Measurements from ENCODE around the gene MPDU1.

The MPDU1 gene

GRCh38 chr17:7558544-7559319 is 24.9 kb upstream of the MPDU1 start, which contains the start of gene TNFSF13:
TNFSF13 (plus strand) TSS chr17:7558750; CDS start chr17:7559040, 290 bp downstream.
- no peak for TF ChIP-seq CTCF (IDR thresholded peaks at IDR 0.05)
- Mint-ChIP-seq H3K36me3 (ENCODE audit: low read depth) (peaks cover 5% of the 10 kb centered on the region), H3K4me3 (peak within 1 kb of the TSS; percentile 48), H3K4me1 (peaks cover 61% of the 10 kb centered on the region), H3K27me3 (ENCODE audit: low read depth, poor library complexity) (peaks cover 25% of the 10 kb centered on the region), H3K27ac (peak within 1 kb of the TSS; percentile 66), H3K9me3 (no peaks in the 10 kb centered on the region)
- DNase-seq: no peak

GRCh38 chr17:7559320-7560171 is 24.1 kb upstream of the MPDU1 start:
- peaks cover 69% of the 10 kb centered on the region for H3K4me1 Mint-ChIP-seq
- peak overlapping the region; percentile 98 for H3K4me3 Mint-ChIP-seq
- H3K9me3 Mint-ChIP-seq: no peaks in the 10 kb centered on the region
- H3K27me3 Mint-ChIP-seq (ENCODE audit: low read depth, poor library complexity): peaks cover 25% of the 10 kb centered on the region
- DNase-seq: no peak
- no peak for TF ChIP-seq CTCF (IDR thresholded peaks at IDR 0.05)
- H3K36me3 Mint-ChIP-seq (ENCODE audit: low read depth): peaks cover 11% of the 10 kb centered on the region
- no peak overlapping the region for H3K27ac Mint-ChIP-seq

- peaks cover 20% of the 10 kb centered on the region for H3K36me3 Mint-ChIP-seq (ENCODE audit: low read depth)
- peak; percentile 47 for TF ChIP-seq CTCF (IDR thresholded peaks at IDR 0.05)
- peak overlapping the region; percentile 97 for H3K27ac Mint-ChIP-seq
- H3K4me3 Mint-ChIP-seq: peak overlapping the region; percentile 98
- H3K27me3 Mint-ChIP-seq (ENCODE audit: low read depth, poor library complexity): peaks cover 24% of the 10 kb centered on the region
- H3K4me1 Mint-ChIP-seq: peaks cover 64% of the 10 kb centered on the region
- no peaks in the 10 kb centered on the region for H3K9me3 Mint-ChIP-seq
- DNase-seq: peak; percentile 82
These were observed 23.3 kb upstream of the MPDU1 start for GRCh38 chr17:7560172-7561027.

- Mint-ChIP-seq H3K4me1 (peaks cover 60% of the 10 kb centered on the region), H3K9me3 (no peaks in the 10 kb centered on the region), H3K27me3 (ENCODE audit: low read depth, poor library complexity) (peaks cover 20% of the 10 kb centered on the region), H3K27ac (peak overlapping the region; percentile 97), H3K36me3 (ENCODE audit: low read depth) (peaks cover 26% of the 10 kb centered on the region), H3K4me3 (peak overlapping the region; percentile 98)
- peak; percentile 91 for DNase-seq
- TF ChIP-seq CTCF (IDR thresholded peaks at IDR 0.05): peak; percentile 56
These were observed 22.6 kb upstream of the MPDU1 start for GRCh38 chr17:7561028-7561575.

GRCh38 chr17:7561589-7562207 is 22.0 kb upstream of the MPDU1 start, which contains the start of gene SENP3:
SENP3 (plus strand) TSS chr17:7561919; CDS start chr17:7563077, 1,158 bp downstream.
- peaks cover 29% of the 10 kb centered on the region for H3K36me3 Mint-ChIP-seq (ENCODE audit: low read depth)
- H3K9me3 Mint-ChIP-seq: no peaks in the 10 kb centered on the region
- no peak for TF ChIP-seq CTCF (IDR thresholded peaks at IDR 0.05)
- peaks cover 60% of the 10 kb centered on the region for H3K4me1 Mint-ChIP-seq
- peak; percentile 95 for DNase-seq
- peaks cover 15% of the 10 kb centered on the region for H3K27me3 Mint-ChIP-seq (ENCODE audit: low read depth, poor library complexity)
- peak within 1 kb of the TSS; percentile 97 for H3K27ac Mint-ChIP-seq
- peak within 1 kb of the TSS; percentile 98 for H3K4me3 Mint-ChIP-seq
